Type B pancreatic cell (in vitro differentiated cells): Measurements from ENCODE around the gene ACTMAP. TPM values are rescaled to one million over a fixed set of nuclear protein-coding genes. Genes with fewer than 3 reads are reported as not detected.

Experiments used
- DNase-seq: peaks from one replicate; pipeline ENCODE4 v3.0.0; 2021; ENCODE audit warnings: mixed read lengths; ENCODE audit not compliant: unreplicated experiment; ENCODE audit errors: extremely low spot score
- H3K27ac Mint-ChIP-seq: 2 replicates; pipeline ENCODE4 v1.8.0; 2021; ENCODE audit warnings: mild to moderate bottlenecking, mixed read lengths
- H3K27me3 Mint-ChIP-seq: 2 replicates; pipeline ENCODE4 v1.8.0; 2021; ENCODE audit warnings: mixed read lengths
- H3K36me3 Mint-ChIP-seq: 2 replicates; pipeline ENCODE4 v1.8.0; 2021; ENCODE audit warnings: mixed read lengths
- H3K4me1 Mint-ChIP-seq: one replicate; pipeline ENCODE4 v1.8.0; 2021; ENCODE audit warnings: mixed read lengths; ENCODE audit not compliant: unreplicated experiment
- H3K4me3 Mint-ChIP-seq: 2 replicates; pipeline ENCODE4 v1.8.0; 2021; ENCODE audit warnings: mild to moderate bottlenecking, mixed read lengths
- H3K9me3 Mint-ChIP-seq: 2 replicates; pipeline ENCODE4 v1.8.0; 2021; ENCODE audit warnings: mixed read lengths
- CTCF ChIP-seq: fragments of 200-600 bp; sonication (generic); conservative IDR thresholded peaks from 2 replicates; pipeline ENCODE4 v1.5.0; 2021; ENCODE audit warnings: antibody characterized with exemption, mild to moderate bottlenecking
- total RNA-seq: library from RNA; stranded (reverse); gene quantifications from 2 replicates; pipeline ENCODE4 v1.2.1, GENCODE V29; 2021; ENCODE audit warnings: low replicate concordance

ACTMAP gene
- total RNA-seq, 1 donor from 2014 or later: 16.0 TPM

- no peak for TF ChIP-seq CTCF
- Mint-ChIP-seq H3K36me3 (peaks cover 17% of the 10 kb centered on the region), H3K9me3 (no peaks in the 10 kb centered on the region), H3K27ac (no peak overlapping the region), H3K4me1 (peaks cover 7% of the 10 kb centered on the region), H3K4me3 (no peak overlapping the region), H3K27me3 (no peaks in the 10 kb centered on the region)
- DNase-seq: no peak
Observed at GRCh38 chr19:40700083-40700482, 50.2 kb downstream of the ACTMAP start.

- Mint-ChIP-seq H3K27me3 (no peaks in the 10 kb centered on the region), H3K4me3 (no peak overlapping the region), H3K4me1 (no peaks in the 10 kb centered on the region), H3K36me3 (peaks cover 6% of the 10 kb centered on the region), H3K9me3 (no peaks in the 10 kb centered on the region), H3K27ac (no peak overlapping the region)
- TF ChIP-seq CTCF: no peak
- DNase-seq: no peak
Observed at GRCh38 chr19:40697007-40697406, 53.3 kb downstream of the ACTMAP start.

- H3K9me3 Mint-ChIP-seq: no peaks in the 10 kb centered on the region
- DNase-seq: no peak
- no peak overlapping the region for H3K27ac Mint-ChIP-seq
- H3K36me3 Mint-ChIP-seq: peaks cover 3% of the 10 kb centered on the region
- no peaks in the 10 kb centered on the region for H3K4me1 Mint-ChIP-seq
- TF ChIP-seq CTCF: no peak
- no peak overlapping the region for H3K4me3 Mint-ChIP-seq
- no peaks in the 10 kb centered on the region for H3K27me3 Mint-ChIP-seq
Observed at GRCh38 chr19:40695881-40696280, 54.4 kb downstream of the ACTMAP start.

DNA sequence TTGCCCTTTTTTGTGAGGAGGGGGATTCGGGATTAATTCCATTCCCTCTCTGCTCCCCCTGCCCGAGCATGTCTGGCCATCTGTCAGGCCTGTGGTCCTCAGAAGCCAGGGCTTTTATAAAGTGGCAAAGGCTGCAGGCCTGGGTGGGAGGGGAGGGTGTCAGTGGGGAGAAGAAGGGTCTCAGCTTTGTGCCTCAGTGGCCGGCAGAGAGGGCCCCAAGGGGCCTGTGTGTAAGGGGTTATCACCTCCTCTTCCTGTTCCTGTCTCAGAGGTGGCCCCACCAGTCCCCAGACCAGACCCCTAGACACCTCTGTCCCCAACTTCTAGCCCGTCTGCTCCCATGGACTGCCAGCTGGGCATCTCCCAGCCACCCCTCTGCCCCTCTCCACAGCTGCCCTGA, 56.4 kb downstream of the ACTMAP start:
- Mint-ChIP-seq H3K9me3 (no peaks in the 10 kb centered on the region), H3K4me3 (no peak overlapping the region), H3K4me1 (no peaks in the 10 kb centered on the region), H3K27me3 (no peaks in the 10 kb centered on the region), H3K27ac (no peak overlapping the region), H3K36me3 (no peaks in the 10 kb centered on the region)
- no peak for DNase-seq
- TF ChIP-seq CTCF: no peak

DNA sequence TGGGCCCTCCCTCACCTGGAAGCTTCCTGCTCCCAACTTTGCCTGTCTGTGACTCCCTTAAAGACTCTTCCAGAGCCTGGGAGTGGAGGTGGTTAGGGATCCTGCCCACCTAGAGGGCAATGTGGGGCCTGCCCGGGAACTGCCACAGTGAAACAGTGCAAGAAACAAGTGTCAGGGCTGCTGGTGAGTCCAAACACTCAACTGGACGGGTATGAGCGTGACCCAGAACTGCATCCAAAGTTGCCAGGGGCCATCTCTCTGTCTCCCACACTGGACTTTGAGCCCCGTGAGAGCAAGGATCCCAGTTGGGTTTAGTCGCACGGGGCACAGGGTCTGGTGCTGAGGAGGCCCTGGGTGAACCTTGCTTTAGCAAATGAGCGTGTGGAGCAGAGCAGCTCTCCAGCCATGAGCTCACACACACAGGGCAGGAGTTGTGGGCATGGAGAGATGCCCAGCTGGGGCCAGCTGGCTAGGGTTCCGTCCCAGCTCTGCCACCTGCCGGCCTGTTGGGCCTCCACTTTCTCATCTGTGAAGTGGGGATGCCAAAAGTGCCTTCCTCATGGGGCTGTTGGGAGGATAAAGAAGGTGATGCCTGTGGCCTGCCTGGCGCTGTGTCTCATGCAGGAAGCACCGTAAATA, 57.0 kb downstream of the ACTMAP start:
- H3K36me3 Mint-ChIP-seq: no peaks in the 10 kb centered on the region
- no peaks in the 10 kb centered on the region for H3K9me3 Mint-ChIP-seq
- H3K4me1 Mint-ChIP-seq: no peaks in the 10 kb centered on the region
- no peak for DNase-seq
- H3K4me3 Mint-ChIP-seq: no peak overlapping the region
- H3K27ac Mint-ChIP-seq: no peak overlapping the region
- no peak for TF ChIP-seq CTCF
- no peaks in the 10 kb centered on the region for H3K27me3 Mint-ChIP-seq

DNA sequence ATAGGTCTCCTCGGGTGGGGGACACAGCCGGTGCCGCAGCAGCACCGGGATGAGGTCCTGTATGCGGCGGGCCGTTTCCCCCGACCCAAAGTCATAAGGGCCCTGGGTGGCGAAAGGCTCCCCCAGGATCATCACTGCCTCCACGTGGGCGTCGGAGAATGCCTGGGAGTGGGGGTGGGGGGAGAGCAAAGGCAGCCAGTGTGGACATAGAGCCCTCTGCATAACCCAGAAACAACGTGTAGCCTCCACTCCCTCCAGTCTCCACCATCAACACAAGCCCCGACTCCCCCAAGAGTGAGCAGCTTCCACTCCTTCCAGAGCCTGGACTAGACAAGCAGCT, 58.1 kb downstream of the ACTMAP start:
- H3K27ac Mint-ChIP-seq: peak overlapping the region; percentile 62
- no peaks in the 10 kb centered on the region for H3K4me1 Mint-ChIP-seq
- H3K36me3 Mint-ChIP-seq: no peaks in the 10 kb centered on the region
- no peaks in the 10 kb centered on the region for H3K9me3 Mint-ChIP-seq
- peak overlapping the region; percentile 45 for H3K4me3 Mint-ChIP-seq
- no peak for DNase-seq
- no peaks in the 10 kb centered on the region for H3K27me3 Mint-ChIP-seq
- no peak for TF ChIP-seq CTCF
